A673 (cell line): Measurements from ENCODE around the gene KCNT2.

ENCODE experiments used
- EZH2 ChIP-seq: fragments of 200-600 bp; sonication (generic); IDR thresholded peaks from 2 replicates; pipeline ENCODE4 v1.6.1; 2017; ENCODE audit warnings: borderline replicate concordance, low read depth, mild to moderate bottlenecking, mixed read lengths, antibody characterized with exemption, low read length; ENCODE audit not compliant: poor library complexity, severe bottlenecking
- TF ChIP-seq, protein P1 (sequence below): fragments of 300-800, 200-600 bp; sonication (generic); conservative IDR thresholded peaks from 2 replicates; pipeline ENCODE4 v1.5.1; 2017; ENCODE audit warnings: low read depth, mild to moderate bottlenecking, antibody characterized with exemption, low read length, moderate library complexity, mixed read lengths

DNA sequence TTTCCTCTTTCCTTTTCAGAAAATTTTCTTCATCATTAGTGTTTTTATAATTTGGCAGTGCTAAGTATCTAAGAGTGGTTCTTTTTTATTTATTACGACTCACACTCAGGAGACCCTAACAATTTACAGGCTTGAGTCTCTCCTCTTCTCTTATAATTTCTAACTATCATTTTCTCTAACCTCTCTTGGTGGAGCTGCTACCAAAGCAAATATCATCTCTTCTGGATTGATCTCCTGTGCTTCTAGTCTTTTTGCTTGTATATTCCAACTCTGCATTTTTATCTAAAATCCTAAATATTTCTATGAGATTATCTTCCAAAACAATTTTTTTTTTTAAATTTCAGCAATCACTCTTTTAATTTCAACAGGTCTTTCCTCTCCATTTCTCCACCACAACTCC, 250.3 kb downstream of the KCNT2 start:
- TF ChIP-seq, protein P1, sequence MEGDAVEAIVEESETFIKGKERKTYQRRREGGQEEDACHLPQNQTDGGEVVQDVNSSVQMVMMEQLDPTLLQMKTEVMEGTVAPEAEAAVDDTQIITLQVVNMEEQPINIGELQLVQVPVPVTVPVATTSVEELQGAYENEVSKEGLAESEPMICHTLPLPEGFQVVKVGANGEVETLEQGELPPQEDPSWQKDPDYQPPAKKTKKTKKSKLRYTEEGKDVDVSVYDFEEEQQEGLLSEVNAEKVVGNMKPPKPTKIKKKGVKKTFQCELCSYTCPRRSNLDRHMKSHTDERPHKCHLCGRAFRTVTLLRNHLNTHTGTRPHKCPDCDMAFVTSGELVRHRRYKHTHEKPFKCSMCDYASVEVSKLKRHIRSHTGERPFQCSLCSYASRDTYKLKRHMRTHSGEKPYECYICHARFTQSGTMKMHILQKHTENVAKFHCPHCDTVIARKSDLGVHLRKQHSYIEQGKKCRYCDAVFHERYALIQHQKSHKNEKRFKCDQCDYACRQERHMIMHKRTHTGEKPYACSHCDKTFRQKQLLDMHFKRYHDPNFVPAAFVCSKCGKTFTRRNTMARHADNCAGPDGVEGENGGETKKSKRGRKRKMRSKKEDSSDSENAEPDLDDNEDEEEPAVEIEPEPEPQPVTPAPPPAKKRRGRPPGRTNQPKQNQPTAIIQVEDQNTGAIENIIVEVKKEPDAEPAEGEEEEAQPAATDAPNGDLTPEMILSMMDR: no peak
- no peak for TF ChIP-seq EZH2
